Measurements from ENCODE around the gene ATF4. TPM values are rescaled to one million over a fixed set of nuclear protein-coding genes. Genes with fewer than 3 reads are reported as not detected.

ATF4 gene, protein sequence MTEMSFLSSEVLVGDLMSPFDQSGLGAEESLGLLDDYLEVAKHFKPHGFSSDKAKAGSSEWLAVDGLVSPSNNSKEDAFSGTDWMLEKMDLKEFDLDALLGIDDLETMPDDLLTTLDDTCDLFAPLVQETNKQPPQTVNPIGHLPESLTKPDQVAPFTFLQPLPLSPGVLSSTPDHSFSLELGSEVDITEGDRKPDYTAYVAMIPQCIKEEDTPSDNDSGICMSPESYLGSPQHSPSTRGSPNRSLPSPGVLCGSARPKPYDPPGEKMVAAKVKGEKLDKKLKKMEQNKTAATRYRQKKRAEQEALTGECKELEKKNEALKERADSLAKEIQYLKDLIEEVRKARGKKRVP
- polyA plus RNA-seq (2013, experiment 1 of 2; ENCODE audit: insufficient read length) = 905 TPM
- polyA plus RNA-seq (2013, experiment 2 of 2; ENCODE audit: insufficient read length) = 901 TPM

DNA sequence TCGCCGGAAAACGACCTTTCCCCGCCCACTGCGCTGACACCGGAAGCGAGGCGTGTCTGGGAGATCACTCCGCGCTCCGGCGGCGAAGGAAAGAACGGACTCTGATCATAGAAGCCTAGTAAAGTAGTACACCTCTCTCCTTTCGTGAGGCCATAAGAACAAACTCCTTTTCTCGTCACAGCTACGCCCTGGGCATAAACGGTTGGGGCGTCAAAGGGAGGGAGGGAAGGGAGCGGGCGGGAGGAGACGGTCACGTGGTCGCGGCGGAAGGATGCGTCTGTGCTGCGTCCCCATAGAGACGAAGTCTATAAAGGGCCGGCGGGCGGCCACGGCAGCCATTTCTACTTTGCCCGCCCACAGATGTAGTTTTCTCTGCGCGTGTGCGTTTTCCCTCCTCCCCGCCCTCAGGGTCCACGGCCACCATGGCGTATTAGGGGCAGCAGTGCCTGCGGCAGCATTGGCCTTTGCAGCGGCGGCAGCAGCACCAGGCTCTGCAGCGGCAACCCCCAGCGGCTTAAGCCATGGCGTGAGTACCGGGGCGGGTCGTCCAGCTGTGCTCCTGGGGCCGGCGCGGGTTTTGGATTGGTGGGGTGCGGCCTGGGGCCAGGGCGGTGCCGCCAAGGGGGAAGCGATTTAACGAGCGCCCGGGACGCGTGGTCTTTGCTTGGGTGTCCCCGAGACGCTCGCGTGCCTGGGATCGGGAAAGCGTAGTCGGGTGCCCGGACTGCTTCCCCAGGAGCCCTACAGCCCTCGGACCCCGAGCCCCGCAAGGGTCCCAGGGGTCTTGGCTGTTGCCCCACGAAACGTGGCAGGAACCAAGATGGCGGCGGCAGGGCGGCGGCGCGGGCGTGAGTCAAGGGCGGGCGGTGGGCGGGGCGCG lies at the start of gene ATF4:
Gene ATF4, plus strand, starts transcription at position 337 of the 880 bp plus-strand sequence. CDS start 884 bp downstream, outside the sequence.
- peak; percentile 87 for DNase-seq

DNA sequence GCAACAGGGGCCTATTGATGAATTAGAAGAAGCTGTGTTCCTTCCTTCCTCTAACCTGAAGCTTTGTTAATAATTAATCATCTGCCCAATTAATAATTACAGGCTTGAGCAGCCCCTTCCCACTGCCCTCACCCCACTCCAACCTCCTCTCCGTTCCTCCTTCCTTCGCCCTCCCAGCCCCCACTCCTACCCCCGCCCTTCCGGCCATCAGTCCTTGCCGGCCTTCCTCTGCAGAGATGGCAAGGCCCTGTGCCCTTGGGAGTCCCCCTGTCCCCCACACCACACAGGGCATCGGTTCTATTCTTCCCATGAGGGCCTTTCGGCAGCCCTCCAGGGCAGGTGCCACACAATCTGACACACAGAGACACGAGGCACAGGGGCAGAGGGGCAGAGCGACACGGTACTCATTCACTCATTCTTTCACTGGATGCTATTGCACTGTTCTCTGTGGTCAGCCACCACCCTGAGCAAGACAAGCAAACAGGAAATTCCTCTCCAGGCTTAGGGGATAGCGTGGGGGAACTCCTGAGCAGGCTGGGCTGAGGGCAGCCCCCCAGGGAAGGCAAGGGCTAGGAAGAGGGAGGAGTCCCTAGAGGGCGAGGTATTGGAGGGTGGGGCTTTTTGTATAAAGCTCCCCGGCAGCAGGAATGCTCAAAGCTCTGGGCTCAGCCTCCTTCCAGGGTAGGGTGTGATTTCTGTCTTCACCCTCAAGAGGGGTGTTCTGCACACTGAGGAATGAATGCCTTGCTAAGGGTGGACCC lies 48.8 kb upstream of the ATF4 start:
- peak; percentile 84 for DNase-seq

DNA sequence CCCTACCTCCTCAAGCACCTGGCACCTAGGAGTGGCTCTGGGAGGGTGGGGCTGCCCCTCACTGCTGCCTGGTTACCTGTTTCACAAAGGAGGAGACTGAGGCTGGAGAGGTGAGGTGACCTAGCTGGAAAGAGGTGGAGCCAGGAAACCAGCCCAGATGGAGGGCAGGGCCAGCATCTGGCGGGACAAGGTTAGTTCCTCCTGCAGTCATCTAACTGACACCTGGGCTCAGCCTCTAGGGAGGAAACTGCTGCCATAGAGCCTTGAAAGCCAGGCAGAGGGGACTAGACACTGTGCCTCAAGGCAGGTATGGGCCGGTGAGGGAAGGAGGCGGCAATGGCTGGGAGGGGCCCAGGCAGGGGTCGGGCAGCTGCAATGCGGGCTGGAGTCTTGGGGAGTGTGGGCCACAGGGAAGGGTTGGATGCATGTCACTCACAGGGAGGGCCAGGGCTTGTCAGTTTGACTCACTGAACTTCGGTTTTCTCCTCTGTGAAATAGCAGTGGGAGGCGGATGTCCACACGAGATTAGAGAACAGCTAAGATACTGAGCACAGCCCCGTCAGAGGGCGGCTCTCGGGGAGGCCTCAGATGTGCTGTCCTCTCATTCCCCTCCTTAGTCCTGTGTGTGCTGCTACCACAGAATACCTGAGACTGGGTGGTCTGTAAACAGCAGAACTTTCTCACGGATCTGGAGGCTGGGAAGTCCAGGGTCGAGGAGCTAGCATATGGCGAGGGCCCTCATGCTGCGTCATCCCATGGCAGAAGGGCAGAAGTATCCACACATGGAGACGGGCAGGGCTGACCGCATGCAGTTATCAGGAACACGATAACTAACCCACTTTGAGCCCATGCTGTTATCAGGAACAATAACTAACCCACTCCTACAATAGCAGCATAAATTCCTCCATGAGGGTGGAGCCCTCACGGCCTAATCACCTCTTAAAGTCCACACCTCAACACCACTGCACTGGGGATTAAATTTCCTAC lies 47.5 kb upstream of the ATF4 start:
- no peak for DNase-seq

DNA sequence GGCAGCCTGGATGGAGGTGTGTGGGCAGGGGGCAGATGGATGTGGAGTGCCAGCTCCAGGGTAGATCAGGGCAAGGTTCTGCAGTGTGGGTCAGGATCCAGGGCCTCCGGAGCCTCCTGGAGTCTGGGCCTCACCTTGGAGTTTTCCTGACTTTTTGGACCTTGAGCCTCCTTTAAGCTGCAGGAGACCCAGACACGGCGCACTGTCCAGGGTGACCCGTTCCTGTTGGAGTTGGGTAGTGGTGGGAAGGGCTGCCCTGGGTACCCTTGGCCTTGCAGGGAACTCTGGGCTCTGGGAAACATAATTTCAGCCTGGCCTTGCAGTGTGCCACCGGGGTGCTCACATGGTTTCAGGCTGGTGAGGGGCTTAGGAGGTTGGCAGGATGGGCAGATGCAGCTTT lies 46.5 kb upstream of the ATF4 start:
- DNase-seq = no peak

DNA sequence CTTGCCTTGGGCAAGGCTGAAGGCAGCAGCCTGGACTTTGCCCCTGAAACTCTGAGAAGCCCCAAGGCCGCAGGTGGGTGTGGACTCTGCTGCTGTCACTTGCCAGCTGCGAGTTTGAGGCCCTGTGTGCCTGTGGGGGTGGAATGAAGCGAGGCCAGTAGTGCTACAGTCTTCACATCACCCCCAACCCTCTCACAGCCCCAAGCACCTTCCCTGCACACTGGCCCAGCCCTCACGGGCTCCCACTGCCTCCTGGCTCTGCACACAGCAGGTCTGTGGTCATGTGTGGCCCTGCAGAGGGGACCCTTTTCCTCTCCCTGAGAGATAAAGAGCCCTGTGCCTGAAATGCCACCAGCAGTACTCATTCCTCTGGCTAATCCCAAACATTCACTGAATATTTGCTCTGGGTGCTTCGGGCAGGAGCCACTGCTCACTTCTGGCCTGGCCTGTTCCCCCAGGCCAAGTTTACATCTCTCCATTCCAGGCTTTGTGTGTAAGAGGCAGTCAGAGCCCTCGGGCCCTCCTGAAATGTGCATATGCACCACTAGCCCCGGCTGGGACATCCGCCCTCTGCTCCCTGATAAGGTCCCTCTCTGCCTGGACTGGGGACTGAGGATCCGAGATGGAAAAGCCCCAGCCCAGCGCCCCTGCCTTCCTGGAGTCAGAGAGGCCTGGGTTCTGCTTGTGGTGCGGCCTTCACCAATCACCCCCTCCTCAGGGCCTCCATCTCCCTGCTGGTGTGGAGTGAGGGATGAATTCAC lies 45.8 kb upstream of the ATF4 start:
- peak; percentile 56 for DNase-seq

DNA sequence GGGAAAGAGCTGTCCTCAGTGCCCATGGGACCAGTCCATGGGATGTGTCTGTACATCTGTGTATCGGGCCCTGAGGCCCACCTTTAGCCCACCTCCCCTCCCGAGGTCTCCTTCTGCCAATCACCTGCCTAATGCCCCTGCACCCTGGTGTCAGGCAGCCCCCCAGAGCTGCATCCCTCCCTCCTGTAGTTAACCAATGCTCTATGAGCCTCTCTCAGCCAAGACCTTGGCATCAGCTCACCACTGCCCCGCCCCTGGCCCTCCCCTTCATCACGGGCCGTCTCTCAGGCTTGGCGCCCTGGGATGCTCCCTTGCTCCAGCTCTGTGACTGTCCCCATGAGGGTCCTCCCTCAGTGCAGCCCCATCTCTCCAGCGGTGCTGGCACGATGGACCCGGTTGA lies 45.0 kb upstream of the ATF4 start:
- DNase-seq = no peak

DNA sequence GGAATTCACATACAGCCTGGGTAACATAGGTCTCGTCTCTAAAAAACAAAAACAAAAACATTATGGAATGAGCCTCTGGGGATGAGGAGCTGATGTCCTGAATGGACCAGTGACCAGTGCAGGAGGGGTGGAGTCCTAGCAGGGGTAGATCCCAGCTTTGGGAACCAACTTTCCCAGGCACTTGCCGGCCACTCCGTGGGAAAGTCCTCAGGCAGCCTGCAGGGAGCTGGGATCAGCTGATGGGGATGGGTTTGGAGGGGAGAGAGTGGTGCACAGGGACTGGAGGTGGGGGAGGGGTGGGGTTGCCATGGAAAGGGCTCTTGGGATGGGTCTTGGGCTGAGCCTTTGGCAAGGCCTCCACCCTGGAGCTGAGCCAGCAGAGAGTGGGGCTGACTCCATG lies 44.5 kb upstream of the ATF4 start:
- no peak for DNase-seq

DNA sequence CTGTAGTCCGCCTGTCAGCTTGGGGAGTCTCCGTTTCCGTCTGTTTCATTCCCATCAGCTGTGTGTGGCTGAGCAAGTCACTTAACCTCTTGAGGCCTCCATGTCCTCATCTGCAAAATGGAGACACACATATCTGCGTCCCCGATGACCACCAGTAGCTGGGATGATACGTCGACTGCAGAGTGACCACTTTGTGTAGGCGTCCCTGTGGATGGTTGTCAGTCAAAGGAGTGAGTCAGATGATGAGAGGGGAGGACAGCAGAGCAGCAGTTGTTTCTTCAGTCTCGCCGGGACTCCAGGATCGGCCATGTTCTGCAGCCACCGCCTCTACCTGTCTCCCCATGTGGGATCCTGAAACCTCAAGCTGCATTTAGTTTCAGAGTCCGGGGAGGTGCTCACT lies 43.7 kb upstream of the ATF4 start:
- DNase-seq = no peak

DNA sequence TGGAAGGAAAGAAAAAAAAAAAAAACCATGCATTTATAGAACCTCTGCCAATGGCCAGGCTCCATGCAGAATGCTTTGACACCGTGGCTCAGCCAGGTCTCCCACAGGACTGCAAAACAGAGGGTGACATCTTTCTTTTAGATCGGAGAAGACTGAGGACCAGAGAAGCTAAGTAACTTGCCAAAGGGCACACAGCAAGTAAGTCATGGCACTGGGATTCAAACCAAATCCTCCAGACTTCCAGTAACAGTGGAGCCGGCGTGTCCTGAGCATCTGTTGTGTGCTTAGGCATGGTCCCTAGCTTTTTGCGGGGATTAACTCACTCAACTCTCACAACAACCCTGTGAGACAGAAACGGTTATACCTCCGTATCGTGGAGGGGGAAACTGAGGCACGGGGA lies 42.8 kb upstream of the ATF4 start:
- DNase-seq = no peak

DNA sequence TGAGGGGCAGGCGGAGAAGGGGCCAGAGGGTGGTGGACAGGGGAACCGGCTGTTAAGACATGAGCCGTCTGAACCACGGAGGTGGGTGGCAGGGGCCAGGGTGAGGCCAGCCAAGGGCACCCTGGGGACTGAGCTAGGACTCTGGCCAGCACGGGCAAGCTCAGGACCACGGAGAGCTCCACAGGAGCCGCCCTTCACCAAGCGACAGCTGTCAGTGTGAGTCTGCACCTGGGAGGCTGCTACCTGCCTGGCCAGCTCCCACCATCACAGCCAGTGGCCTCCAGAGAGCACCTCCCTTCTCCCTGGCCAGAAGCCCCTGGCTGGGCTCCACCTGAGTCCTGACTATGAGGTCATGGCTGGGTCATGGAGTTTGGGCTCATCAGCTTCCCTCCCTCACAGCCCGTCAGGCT lies 41.9 kb upstream of the ATF4 start:
- DNase-seq = no peak

DNA sequence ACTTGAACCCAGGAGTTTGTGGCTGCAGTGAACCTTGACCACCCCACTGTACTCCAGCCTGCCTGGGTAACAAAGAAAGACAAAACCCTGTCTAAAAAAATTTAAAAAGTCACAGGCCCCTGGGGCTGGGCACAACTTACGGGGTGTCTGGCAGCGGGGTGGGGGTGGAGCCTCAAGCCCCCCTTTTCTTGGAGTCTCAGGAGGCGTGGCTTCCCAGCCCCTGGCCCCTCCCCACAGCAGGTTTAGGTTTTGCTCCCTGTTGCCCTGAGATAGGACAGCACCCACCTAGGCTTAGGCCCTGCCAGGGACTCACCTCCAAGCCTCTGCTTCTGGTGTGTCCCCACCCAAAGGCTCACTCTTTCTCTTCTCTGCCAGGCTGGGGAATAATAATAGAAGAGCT lies 41.1 kb upstream of the ATF4 start:
- DNase-seq = no peak

DNA sequence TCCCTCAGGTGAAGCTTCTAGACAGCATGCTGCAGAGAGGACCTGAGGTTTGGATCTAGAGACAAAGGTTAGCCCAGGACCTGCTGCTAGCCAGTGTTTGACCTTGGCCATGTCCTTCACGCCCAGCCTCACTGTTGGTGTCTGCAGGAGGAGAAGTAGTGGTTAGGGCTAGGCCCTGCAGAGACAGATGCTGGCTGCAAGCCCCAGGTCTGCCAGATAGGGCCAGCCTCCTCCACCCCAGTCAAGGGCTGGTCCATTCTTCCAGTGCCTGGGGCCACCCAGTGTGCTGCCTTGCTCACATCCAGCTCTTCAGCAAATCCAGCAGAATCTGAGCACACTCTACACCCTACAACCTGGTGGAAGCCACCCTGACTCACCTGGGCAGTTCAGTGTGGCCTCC lies 39.8 kb upstream of the ATF4 start:
- no peak for DNase-seq

DNA sequence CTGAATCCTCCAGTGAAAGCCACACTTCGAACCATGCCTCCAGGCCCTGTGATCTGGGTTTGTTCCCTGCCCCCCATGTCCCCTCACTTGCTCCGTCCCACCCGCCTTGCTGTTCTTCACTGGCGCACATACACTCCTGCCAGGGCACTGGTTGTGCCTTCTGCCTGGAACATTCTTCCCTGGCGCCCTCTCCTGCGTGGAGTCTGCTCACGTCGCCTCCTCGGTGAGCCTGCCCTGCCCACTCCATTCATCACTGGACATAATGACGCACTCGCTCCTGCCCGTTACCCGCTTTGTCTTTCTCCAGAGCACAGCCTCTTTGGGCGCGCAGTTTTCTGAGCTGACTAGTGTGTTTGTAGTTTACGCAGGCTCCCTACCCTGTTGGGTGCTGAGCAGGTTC lies 39.3 kb upstream of the ATF4 start:
- DNase-seq = no peak

DNA sequence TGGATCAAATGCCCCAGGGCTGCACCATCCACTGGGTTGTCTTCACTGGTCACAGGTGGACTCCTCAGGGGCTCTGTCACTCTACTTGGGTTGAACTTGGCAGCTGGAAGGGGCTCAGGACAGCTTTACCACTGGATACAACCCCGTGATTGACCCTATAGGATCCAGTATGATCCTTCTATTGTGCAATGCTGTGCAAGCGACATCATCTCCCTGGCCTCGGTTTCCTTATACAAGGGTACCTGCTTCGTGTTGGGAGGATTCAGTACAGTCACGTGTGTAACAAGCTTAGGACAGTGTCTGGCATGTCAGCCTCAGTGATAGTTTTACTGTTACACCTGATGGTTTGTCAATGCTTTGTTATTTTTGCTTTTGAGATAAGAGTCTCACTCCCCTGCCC lies 38.8 kb upstream of the ATF4 start:
- no peak for DNase-seq

DNA sequence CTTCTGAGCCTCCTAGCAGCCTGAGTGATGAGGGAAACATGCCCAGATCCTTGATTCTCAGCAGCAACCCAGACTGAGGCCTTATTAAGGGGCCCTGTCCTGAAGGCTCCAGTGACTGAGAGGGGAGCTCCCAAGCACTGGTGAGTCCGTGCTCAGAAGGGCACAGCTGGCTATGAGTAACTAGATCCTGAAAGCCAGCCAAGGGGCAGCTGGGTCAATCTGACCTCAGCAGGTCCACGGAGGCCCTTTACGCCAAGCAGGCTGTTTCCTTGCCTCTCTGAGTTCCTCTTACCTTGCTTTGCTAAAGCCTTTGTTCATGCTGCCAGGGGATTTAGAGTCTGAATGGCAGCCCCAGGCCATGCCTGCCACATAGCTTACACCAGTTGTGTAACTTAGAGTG lies 37.6 kb upstream of the ATF4 start:
- DNase-seq = no peak

DNA sequence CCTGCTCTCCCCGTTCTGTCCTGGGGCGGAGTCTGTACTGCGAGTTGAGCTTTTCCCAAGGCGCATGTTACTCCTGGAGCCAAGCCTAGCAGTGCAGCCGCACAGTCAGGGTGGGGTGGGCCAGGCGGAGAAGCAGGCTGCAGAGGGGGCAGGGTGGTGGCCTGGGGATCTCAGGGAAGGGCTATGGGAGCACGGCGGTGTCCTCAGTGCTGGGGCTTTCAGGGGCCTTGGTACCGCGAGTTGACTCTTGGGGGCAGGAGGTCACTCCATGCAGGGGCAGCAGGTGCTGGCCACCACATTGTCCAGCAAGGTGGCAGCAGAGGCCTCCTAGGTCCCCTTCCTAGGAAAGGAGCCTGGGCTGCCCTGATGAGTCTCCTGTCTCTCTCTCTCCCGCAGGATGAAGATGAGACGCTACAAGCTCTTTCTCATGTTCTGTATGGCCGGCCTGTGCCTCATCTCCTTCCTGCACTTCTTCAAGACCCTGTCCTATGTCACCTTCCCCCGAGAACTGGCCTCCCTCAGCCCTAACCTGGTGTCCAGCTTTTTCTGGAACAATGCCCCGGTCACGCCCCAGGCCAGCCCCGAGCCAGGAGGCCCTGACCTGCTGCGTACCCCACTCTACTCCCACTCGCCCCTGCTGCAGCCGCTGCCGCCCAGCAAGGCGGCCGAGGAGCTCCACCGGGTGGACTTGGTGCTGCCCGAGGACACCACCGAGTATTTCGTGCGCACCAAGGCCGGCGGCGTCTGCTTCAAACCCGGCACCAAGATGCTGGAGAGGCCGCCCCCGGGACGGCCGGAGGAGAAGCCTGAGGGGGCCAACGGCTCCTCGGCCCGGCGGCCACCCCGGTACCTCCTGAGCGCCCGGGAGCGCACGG lies 33.2 kb upstream of the ATF4 start:
- no peak for DNase-seq

DNA sequence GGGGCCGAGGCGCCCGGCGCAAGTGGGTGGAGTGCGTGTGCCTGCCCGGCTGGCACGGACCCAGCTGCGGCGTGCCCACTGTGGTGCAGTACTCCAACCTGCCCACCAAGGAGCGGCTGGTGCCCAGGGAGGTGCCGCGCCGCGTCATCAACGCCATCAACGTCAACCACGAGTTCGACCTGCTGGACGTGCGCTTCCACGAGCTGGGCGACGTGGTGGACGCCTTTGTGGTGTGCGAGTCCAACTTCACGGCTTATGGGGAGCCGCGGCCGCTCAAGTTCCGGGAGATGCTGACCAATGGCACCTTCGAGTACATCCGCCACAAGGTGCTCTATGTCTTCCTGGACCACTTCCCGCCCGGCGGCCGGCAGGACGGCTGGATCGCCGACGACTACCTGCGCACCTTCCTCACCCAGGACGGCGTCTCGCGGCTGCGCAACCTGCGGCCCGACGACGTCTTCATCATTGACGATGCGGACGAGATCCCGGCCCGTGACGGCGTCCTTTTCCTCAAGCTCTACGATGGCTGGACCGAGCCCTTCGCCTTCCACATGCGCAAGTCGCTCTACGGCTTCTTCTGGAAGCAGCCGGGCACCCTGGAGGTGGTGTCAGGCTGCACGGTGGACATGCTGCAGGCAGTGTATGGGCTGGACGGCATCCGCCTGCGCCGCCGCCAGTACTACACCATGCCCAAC lies 32.4 kb upstream of the ATF4 start:
- DNase-seq = no peak

DNA sequence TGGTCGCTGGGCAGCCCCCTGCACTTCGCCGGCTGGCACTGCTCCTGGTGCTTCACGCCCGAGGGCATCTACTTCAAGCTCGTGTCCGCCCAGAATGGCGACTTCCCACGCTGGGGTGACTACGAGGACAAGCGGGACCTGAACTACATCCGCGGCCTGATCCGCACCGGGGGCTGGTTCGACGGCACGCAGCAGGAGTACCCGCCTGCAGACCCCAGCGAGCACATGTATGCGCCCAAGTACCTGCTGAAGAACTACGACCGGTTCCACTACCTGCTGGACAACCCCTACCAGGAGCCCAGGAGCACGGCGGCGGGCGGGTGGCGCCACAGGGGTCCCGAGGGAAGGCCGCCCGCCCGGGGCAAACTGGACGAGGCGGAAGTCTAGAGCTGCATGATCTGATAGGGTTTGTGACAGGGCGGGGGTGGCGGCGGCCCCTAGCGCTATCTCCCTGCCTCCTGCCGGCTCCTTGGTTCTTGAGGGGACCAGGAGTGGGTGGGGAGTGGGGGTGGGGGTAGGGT lies 31.7 kb upstream of the ATF4 start:
- DNase-seq = no peak
